ENCODE measurements around the gene ARIH2. TPM values are rescaled to one million over a fixed set of nuclear protein-coding genes. Genes with fewer than 3 reads are reported as not detected.

ARIH2 gene
- total and polyA plus RNA-seq, 2 of the 8 experiments (the other 6 are each of a cell fraction or from before 2014, with no cell fraction given) = 72.9 to 136 TPM

GRCh38 chr3:49028673-49029562 lies 110.3 kb downstream of the ARIH2 start, which contains the start of gene IMPDH2 (continued):
- TF ChIP-seq SUZ12 (IDR thresholded peaks at IDR 0.05; ENCODE audit: low read length) (no peak), NANOG (IDR thresholded peaks at IDR 0.05; ENCODE audit: insufficient read depth, low read depth, low read length, poor library complexity, severe bottlenecking) (no peak), HDAC6 (IDR thresholded peaks at IDR 0.05; ENCODE audit: low read depth, low read length) (no peak), SP1 (IDR thresholded peaks at IDR 0.05; ENCODE audit: low read depth, low read length) (peak; percentile 65), BCL11A (IDR thresholded peaks at IDR 0.05; ENCODE audit: low read depth in 2 of 2, low read length in 2 of 2) (no peak), CEBPB (IDR thresholded peaks at IDR 0.05; ENCODE audit: low read depth, low read length) (peak; percentile 91), EZH2 (IDR thresholded peaks at IDR 0.05; ENCODE audit: low read depth, low read length, severe bottlenecking) (no peak), NRF1 (IDR thresholded peaks at IDR 0.05; ENCODE audit: low read depth, low read length) (peak; percentile 58), CREB1 (IDR thresholded peaks at IDR 0.05) (peak; percentile 99), ASH2L (IDR thresholded peaks at IDR 0.05; ENCODE audit: low read length) (peak; percentile 60), SP2 (IDR thresholded peaks at IDR 0.05; ENCODE audit: low read length) (no peak), HDAC2 (IDR thresholded peaks at IDR 0.05; ENCODE audit: borderline replicate concordance in 1 of 2, low read depth in 2 of 2, low read length in 2 of 2) (peak in 1 of 2 experiments; percentile 71; a peak in 1 of 4 replicates), TCF12 (IDR thresholded peaks at IDR 0.05; ENCODE audit: low read depth, low read length) (no peak)

All from H1 (cell line).